CD1c-positive myeloid dendritic cell (primary cell): ENCODE measurements around the gene RNF212B.

Experiments used
- DNase-seq: peaks from one replicate; pipeline ENCODE4 v3.0.0-alpha.2; 2016; ENCODE audit errors: extremely low spot score

Gene RNF212B

DNA sequence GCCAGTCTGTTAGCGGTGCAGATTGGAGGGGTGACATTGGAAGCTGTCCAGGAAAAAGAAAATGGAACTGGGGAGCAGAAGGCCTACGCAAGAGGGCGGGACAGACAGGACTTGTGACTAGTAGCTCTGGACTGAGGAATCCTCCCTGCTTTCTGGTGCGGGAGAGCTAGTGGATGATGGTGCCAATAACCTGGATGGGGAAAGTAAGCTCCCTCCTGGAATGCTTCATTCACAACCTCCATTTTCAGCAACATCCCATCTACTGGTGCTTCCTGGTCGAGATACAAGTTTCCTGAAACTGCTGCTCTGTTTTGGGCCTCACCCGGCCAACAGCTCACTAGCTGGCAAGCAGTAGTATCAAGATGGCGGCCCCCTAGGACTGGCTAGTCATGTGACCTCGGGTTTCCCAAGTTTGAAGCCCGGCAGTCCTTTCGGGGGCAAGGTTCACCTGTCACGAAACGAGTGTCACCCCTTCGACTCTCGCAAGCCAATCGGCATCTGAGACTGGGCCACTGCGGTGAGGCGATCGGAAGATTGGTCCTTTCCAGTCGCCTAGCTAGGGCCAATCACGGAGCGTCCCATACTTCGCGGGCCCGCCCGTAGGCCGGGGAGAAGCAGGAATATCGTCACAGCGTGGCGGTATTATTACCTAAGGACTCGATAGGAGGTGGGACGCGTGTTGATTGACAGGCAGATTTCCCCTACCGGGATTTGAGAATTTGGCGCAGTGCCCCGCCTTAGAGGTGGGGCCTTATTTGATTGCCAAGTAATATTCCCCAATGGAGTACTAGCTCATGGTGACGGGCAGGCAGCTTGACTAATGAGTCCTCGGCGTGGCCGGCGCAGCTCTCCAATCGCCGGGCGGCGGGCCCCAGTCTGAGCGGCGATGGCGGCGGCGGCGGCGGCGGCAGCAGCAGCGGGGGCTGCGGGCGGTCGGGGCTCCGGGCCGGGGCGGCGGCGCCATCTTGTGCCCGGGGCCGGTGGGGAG, 83.1 kb downstream of the RNF212B start, which contains the start of gene PABPN1:
Gene PABPN1 (plus strand): TSS at position 874 of the 988 bp plus-strand sequence. CDS start 13 bp downstream, at position 887.
- peak; percentile 100 for DNase-seq

DNA sequence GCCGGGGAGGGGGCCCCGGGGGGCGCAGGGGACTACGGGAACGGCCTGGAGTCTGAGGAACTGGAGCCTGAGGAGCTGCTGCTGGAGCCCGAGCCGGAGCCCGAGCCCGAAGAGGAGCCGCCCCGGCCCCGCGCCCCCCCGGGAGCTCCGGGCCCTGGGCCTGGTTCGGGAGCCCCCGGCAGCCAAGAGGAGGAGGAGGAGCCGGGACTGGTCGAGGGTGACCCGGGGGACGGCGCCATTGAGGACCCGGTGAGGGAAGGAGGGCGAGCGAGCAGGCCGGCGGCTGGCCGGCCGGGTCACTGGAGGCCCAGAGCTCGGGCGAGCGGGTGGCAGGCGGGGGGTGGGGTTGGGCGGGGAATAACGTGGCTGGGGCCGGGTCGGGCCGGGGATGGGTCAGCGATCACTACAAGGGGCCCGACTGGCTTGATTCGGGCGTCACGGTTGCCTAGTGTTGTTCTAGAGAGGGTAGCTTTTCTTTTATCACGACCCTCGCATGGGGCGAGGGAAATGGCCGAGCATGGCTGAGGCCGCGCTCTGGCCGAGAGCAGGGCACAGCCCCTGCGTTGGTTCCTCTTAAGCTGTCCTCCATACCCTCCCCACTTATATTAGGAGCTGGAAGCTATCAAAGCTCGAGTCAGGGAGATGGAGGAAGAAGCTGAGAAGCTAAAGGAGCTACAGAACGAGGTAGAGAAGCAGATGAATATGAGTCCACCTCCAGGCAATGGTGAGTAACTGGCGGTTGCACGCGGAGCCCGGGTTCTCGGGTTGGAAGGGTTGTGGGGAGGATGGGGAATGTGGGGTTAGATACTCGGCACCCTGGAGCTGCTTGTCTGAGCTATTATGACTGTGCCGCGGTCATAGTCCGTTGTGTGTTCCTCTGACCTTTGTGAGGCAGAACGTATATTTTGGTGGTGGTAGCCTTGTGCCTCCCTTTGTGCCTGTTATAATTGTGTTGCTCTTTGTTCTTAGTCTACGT, 84.1 kb downstream of the RNF212B start:
- DNase-seq, result peak; percentile 48
